Measurements from ENCODE around the gene CLDN6. TPM values are rescaled to one million over a fixed set of nuclear protein-coding genes. Genes with fewer than 3 reads are reported as not detected.
"Not testable (repeated sequence)": the region's sequence is repeated elsewhere in the genome, so short reads cannot be mapped to it uniquely, and the experiment has no call there.

CLDN6 gene
- total and polyA plus RNA-seq, 2 of the 13 experiments (the other 11 are each of a cell fraction or from before 2014, with no cell fraction given): 5.9 to 7.6 TPM

DNA sequence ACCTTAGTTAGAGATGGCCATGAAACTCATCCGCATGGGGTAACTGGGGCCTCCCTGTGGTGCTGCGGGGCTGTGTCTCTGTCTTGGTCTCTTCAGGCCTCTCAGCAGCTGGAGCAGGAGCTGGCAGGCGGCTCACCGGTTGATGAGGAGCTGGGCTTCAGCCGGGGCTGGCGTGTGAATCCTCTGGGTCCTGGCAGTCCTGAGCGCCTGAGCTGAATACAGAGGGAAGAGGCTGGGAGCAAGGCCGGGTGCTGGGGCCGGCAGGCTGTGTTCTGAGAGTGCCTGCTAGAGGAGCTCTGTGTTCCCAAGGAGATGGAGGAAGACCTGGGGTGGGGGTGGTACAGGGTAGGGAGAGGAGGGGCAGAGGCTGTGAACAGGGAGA is 37.7 kb upstream of the CLDN6 start:
- H4K20me1 ChIP-seq (ENCODE audit: insufficient read depth, low read length); intact Hi-C loops (cut with micrococcal nuclease; ENCODE audit: unreplicated experiment); DNase-seq (ENCODE audit: low spot score); H3K4me2 ChIP-seq (ENCODE audit: low read depth, low read length); H3K27me3 ChIP-seq (ENCODE audit: control insufficient read depth in 1 of 2, insufficient read depth in 2 of 2, low read length in 2 of 2); in situ Hi-C loops (cut with HindIII; ENCODE audit: extremely low pct_ligation_motif_present, low pct_unique_long_range_greater_than_20kb); H3K36me3 ChIP-seq (replicated peaks in 1 of 2; ENCODE audit: control insufficient read depth in 1 of 2, insufficient read depth in 2 of 2, low read length in 2 of 2); ATAC-seq; H3K9ac ChIP-seq (ENCODE audit: insufficient read depth, low read depth, low read length); FAIRE-seq; CTCF ChIA-PET (ENCODE audit: low intra/inter-chr PET ratio, low total read pairs); BruUV-seq (replicated peaks); H3K79me2 ChIP-seq (ENCODE audit: insufficient read depth, low read length); H3K9me3 ChIP-seq (ENCODE audit: low read length); H3K4me3 ChIP-seq (replicated peaks in 1 of 3; ENCODE audit: insufficient read depth in 1 of 3, low read depth in 2 of 3, low read length in 3 of 3); H2AFZ ChIP-seq (ENCODE audit: low read length); H3K27ac ChIP-seq (ENCODE audit: extremely low read length, insufficient read depth, low read length): not testable (repeated sequence)
- H3K4me1 ChIP-seq (ENCODE audit: insufficient read depth, low read length): peaks cover 12% of the 10 kb centered on the region
- 70% methylated on average over 9 of the region's 9 CpGs for WGBS (ENCODE audit: low lambda C conversion rate)
- POLR2A ChIA-PET: interaction anchor here (1.6 kb wide), 1 partner anchor 35 kb away, joined by 3 read pairs; the partner anchor contains the start of gene TNFRSF12A

DNA sequence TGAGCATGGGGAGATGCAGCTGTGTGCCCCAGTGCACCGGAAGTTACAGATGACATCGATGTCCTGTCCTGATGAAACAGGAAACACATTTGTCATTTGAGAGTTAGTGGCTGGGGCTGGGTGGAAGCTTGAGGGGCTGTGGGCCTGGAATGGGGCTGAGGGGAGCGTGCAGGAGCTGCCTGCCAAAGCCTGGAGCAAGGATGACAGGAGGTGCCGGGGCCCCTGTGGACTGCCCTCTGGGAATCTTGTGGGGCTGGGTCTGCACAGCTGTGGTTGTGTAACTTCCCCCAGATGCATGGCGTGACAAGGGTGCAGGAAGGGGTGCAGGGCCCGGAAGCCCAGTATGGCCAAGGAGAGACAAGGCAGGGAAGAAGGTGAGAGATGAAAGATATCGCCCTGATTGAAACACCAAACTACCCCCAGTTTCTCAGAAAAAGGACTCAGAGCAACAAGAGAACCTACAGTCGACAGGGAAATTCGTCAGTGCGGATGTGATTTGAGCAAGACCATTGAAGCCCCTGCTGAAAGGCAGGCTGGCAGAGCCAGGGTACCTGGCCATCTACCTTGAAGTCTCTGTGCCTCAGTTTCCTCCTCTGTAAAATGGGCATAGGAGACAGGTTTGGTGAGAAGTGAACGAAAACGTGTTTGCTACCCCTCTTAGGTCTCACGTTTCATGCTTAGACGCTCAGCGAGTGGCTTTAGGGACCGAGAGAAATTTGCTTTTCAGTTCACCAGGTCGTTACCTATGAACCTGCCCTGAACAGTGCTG is 37.2 kb upstream of the CLDN6 start:
- Histone ChIP-seq H3K4me2 (ENCODE audit: low read depth, low read length) (no peak overlapping the region), H3K27me3 (ENCODE audit: control insufficient read depth in 1 of 2, insufficient read depth in 2 of 2, low read length in 2 of 2) (peaks cover 0 to 14% of the 10 kb centered on the region in 2 experiments; a peak in 3 of 5 replicates), H3K36me3 (replicated peaks in 1 of 2; ENCODE audit: control insufficient read depth in 1 of 2, insufficient read depth in 2 of 2, low read length in 2 of 2) (no peaks in the 10 kb centered on the region), H3K9me3 (ENCODE audit: low read length) (no peaks in the 10 kb centered on the region), H4K20me1 (ENCODE audit: insufficient read depth, low read length) (no peaks in the 10 kb centered on the region), H3K79me2 (ENCODE audit: insufficient read depth, low read length) (no peaks in the 10 kb centered on the region), H2AFZ (ENCODE audit: low read length) (no peak overlapping the region), H3K4me1 (ENCODE audit: insufficient read depth, low read length) (peaks cover 6% of the 10 kb centered on the region), H3K9ac (ENCODE audit: insufficient read depth, low read depth, low read length) (no peak overlapping the region), H3K4me3 (replicated peaks in 1 of 3; ENCODE audit: insufficient read depth in 1 of 3, low read depth in 2 of 3, low read length in 3 of 3) (no peak overlapping the region), H3K27ac (ENCODE audit: extremely low read length, insufficient read depth, low read length) (no peak overlapping the region)
- intact Hi-C loops (cut with micrococcal nuclease; ENCODE audit: unreplicated experiment): no loop called here
- WGBS (ENCODE audit: low lambda C conversion rate): 78% methylated on average over 16 of the region's 17 CpGs
- FAIRE-seq (no peak), ATAC-seq (no peak), DNase-seq (ENCODE audit: low spot score) (no peak)
- BruUV-seq (replicated peaks): no TSS peak
- POLR2A ChIA-PET: interaction anchor here (1.6 kb wide), 1 partner anchor 34 kb away, joined by 3 read pairs; the partner anchor contains the start of gene TNFRSF12A
- CTCF ChIA-PET (ENCODE audit: low intra/inter-chr PET ratio, low total read pairs): no interaction called here
- TF ChIP-seq, protein P1, sequence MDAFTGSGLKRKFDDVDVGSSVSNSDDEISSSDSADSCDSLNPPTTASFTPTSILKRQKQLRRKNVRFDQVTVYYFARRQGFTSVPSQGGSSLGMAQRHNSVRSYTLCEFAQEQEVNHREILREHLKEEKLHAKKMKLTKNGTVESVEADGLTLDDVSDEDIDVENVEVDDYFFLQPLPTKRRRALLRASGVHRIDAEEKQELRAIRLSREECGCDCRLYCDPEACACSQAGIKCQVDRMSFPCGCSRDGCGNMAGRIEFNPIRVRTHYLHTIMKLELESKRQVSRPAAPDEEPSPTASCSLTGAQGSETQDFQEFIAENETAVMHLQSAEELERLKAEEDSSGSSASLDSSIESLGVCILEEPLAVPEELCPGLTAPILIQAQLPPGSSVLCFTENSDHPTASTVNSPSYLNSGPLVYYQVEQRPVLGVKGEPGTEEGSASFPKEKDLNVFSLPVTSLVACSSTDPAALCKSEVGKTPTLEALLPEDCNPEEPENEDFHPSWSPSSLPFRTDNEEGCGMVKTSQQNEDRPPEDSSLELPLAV (CRISPR knock-in tag; conservative IDR thresholded peaks at IDR 0.05; ENCODE audit: low read depth): no peak
- TF ChIP-seq ZNF629 (CRISPR knock-in tag; conservative IDR thresholded peaks at IDR 0.05): peak; percentile 70
- in situ Hi-C loops (cut with HindIII; ENCODE audit: extremely low pct_ligation_motif_present, low pct_unique_long_range_greater_than_20kb): no loop called here
